ENCODE data around the gene AIG1.
"Not testable (repeated sequence)": the region's sequence is repeated elsewhere in the genome, so short reads cannot be mapped to it uniquely, and the experiment has no call there.

The AIG1 gene

GRCh38 chr6:143336446-143337152, 275.9 kb downstream of the AIG1 start:
- TF ChIP-seq, protein P1, sequence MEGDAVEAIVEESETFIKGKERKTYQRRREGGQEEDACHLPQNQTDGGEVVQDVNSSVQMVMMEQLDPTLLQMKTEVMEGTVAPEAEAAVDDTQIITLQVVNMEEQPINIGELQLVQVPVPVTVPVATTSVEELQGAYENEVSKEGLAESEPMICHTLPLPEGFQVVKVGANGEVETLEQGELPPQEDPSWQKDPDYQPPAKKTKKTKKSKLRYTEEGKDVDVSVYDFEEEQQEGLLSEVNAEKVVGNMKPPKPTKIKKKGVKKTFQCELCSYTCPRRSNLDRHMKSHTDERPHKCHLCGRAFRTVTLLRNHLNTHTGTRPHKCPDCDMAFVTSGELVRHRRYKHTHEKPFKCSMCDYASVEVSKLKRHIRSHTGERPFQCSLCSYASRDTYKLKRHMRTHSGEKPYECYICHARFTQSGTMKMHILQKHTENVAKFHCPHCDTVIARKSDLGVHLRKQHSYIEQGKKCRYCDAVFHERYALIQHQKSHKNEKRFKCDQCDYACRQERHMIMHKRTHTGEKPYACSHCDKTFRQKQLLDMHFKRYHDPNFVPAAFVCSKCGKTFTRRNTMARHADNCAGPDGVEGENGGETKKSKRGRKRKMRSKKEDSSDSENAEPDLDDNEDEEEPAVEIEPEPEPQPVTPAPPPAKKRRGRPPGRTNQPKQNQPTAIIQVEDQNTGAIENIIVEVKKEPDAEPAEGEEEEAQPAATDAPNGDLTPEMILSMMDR (IDR thresholded peaks at IDR 0.05; ENCODE audit: low read depth, low read length): no peak
- DNase-seq (ENCODE audit: low read depth, low spot score): peak; percentile 72
- in situ Hi-C loops (cut with HindIII; ENCODE audit: low sequenced_read_pairs): no loop called here
- no peak overlapping the region for H3K4me3 ChIP-seq (ENCODE audit: low read depth, low read length)

GRCh38 chr6:143337201-143337949, 276.7 kb downstream of the AIG1 start:
- TF ChIP-seq, protein P1 (IDR thresholded peaks at IDR 0.05; ENCODE audit: low read depth, low read length): peak; percentile 54
- in situ Hi-C loops (cut with HindIII; ENCODE audit: low sequenced_read_pairs): no loop called here
- no peak overlapping the region for H3K4me3 ChIP-seq (ENCODE audit: low read depth, low read length)
- no peak for DNase-seq (ENCODE audit: low read depth, low spot score)

DNA sequence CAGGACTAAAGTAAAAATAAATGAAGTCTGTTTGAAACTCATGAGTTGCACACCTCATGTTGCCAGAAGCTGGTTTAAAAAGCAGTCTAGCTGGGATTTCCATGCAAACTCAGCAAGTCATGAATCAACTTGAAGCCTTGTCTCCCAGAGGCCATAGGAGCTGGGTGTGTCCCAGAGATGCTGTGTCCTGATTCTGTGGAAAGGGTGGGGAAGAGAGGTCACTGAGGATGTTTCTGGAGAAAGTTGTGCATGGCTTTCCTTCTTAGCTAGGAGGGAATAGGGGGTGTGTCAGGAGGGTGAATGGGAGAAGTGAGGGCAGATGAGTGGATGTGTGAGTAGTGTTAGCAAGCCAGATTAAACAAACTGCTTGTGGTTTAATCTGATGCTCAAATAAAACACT, 278.5 kb downstream of the AIG1 start:
- DNase-seq (ENCODE audit: low read depth, low spot score): no peak
- no peak overlapping the region for H3K4me3 ChIP-seq (ENCODE audit: low read depth, low read length)
- in situ Hi-C loops (cut with HindIII; ENCODE audit: low sequenced_read_pairs): no loop called here
- TF ChIP-seq, protein P1 (IDR thresholded peaks at IDR 0.05; ENCODE audit: low read depth, low read length): no peak

DNA sequence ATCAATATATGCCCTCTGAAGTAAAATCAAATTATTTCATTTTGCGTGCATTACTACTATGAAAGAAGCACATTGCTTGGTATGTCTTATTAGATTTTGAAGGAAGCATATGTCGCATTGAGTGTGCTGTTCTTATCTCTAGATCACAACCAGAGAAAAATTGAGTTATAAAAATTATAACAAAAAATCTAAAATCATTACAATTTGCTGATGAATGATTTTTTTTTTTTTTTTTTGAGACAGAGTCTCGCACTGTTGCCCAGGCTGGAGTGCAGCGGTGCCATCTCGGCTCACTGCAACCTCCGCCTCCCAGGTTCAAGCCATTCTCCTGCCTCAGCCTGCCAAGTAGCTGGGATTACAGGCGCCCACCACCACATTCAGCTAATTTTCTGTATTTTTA, 284.8 kb downstream of the AIG1 start:
- H3K4me3 ChIP-seq (ENCODE audit: low read depth, low read length); in situ Hi-C loops (cut with HindIII; ENCODE audit: low sequenced_read_pairs); DNase-seq (ENCODE audit: low read depth, low spot score): not testable (repeated sequence)

- in situ Hi-C loops (cut with HindIII; ENCODE audit: low sequenced_read_pairs): no loop called here
- DNase-seq (ENCODE audit: low read depth, low spot score): no peak
- no peak overlapping the region for H3K4me3 ChIP-seq (ENCODE audit: low read depth, low read length)
- TF ChIP-seq, protein P1 (IDR thresholded peaks at IDR 0.05; ENCODE audit: low read depth, low read length): no peak
These were observed 285.3 kb downstream of the AIG1 start for GRCh38 chr6:143346004-143346403.

DNA sequence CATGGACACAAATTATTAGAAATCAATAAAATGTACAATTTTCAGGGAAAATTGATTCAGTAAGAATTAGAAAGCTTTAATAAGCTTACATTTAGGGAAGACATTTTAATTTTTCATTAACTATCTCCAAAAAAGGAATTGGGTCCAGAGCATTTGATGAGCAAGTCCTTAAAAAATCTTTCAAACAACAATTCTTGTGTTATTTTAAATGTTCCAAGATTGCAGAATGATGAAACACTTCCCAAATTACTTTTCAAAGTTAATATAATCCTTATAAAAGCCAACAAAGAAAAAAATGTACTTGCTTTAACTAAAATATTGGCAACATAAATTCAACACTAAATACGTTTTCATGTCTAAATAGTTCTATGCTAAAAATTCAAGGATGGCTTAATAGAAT, 287.8 kb downstream of the AIG1 start:
- TF ChIP-seq, protein P1 (IDR thresholded peaks at IDR 0.05; ENCODE audit: low read depth, low read length): no peak
- in situ Hi-C loops (cut with HindIII; ENCODE audit: low sequenced_read_pairs): no loop called here
- no peak for DNase-seq (ENCODE audit: low read depth, low spot score)

DNA sequence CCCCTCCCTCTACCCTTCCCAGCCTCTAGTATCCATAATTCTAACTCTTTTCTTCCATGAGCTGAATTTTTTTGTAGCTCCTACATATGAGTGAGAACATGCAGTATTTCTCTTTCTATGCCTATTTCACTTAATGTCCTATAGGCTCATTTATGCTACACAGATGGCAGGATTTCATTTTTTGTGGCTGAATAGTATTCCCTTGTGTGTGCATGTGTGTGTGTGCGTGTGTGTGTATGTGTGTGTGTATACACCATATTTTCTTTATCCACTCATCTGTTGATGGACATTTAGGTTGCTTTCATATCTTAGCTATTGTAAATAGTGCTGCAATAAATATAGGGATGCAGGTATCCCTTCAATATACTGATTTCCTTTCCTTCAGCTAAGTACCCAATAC, 288.8 kb downstream of the AIG1 start:
- H3K4me3 ChIP-seq (ENCODE audit: low read depth, low read length): no peak overlapping the region
- no peak for DNase-seq (ENCODE audit: low read depth, low spot score)
- in situ Hi-C loops (cut with HindIII; ENCODE audit: low sequenced_read_pairs): no loop called here
- TF ChIP-seq, protein P1 (IDR thresholded peaks at IDR 0.05; ENCODE audit: low read depth, low read length): no peak

More for the DNA sequence above, 287.8 kb downstream of the AIG1 start:
- H3K4me3 ChIP-seq (ENCODE audit: low read depth, low read length): no peak overlapping the region
